IPS-18a (cell line): Measurements from ENCODE around the gene GOLGA8J.
A peak's percentile ranks its signal among the peaks of the same experiment; 100 is the strongest.
"Not testable (repeated sequence)": the region's sequence is repeated elsewhere in the genome, so short reads cannot be mapped to it uniquely, and the experiment has no call there.

Source experiments
- H3K27ac ChIP-seq: one replicate; pipeline ENCODE4 v1.5.1; 2013; ENCODE audit warnings: low read length
- H3K27me3 ChIP-seq: one replicate; pipeline ENCODE4 v1.6.1; 2013; ENCODE audit warnings: mild to moderate bottlenecking, low read length; ENCODE audit not compliant: control insufficient read depth, insufficient read depth
- H3K36me3 ChIP-seq: one replicate; pipeline ENCODE4 v1.6.1; 2013; ENCODE audit warnings: low read depth, low read length; ENCODE audit not compliant: control insufficient read depth
- H3K4me1 ChIP-seq: one replicate; pipeline ENCODE4 v1.6.1; 2013; ENCODE audit warnings: low read depth, low read length; ENCODE audit not compliant: control insufficient read depth
- H3K4me3 ChIP-seq: one replicate; pipeline ENCODE4 v1.5.1; 2013; ENCODE audit warnings: low read length
- H3K9ac ChIP-seq: one replicate; pipeline ENCODE4 v1.6.1; 2013; ENCODE audit warnings: mild to moderate bottlenecking, low read length, moderate library complexity
- H3K9me3 ChIP-seq: one replicate; pipeline ENCODE4 v1.6.1; 2013; ENCODE audit warnings: low read depth, low read length; ENCODE audit not compliant: control insufficient read depth

GOLGA8J gene

GRCh38 chr15:30080816-30081215 is 1.9 kb upstream of the GOLGA8J start:
- H3K27ac ChIP-seq, H3K9ac ChIP-seq, H3K9me3 ChIP-seq, H3K27me3 ChIP-seq, H3K4me1 ChIP-seq, H3K36me3 ChIP-seq, H3K4me3 ChIP-seq: not testable (repeated sequence)

- H3K9me3 ChIP-seq = not testable (repeated sequence)
Measured at GRCh38 chr15:30097827-30098226, 15.1 kb downstream of the GOLGA8J start.

GRCh38 chr15:30102890-30103289 is 20.1 kb downstream of the GOLGA8J start:
- H3K9me3 ChIP-seq, H3K27ac ChIP-seq: not testable (repeated sequence)

More at GRCh38 chr15:30097827-30098226, 15.1 kb downstream of the GOLGA8J start:
- H3K36me3 ChIP-seq, H3K27me3 ChIP-seq, H3K4me1 ChIP-seq, H3K4me3 ChIP-seq, H3K27ac ChIP-seq, H3K9ac ChIP-seq: not testable (repeated sequence)

GRCh38 chr15:30103941-30104507 is 21.3 kb downstream of the GOLGA8J start:
- not testable (repeated sequence) for H3K27me3 ChIP-seq, H3K4me1 ChIP-seq, H3K9me3 ChIP-seq, H3K9ac ChIP-seq, H3K27ac ChIP-seq, H3K36me3 ChIP-seq
- peak overlapping the region; percentile 37 for H3K4me3 ChIP-seq

More at GRCh38 chr15:30102890-30103289, 20.1 kb downstream of the GOLGA8J start:
- not testable (repeated sequence) for H3K4me1 ChIP-seq, H3K4me3 ChIP-seq, H3K9ac ChIP-seq, H3K27me3 ChIP-seq, H3K36me3 ChIP-seq

- not testable (repeated sequence) for H3K9me3 ChIP-seq, H3K27me3 ChIP-seq, H3K9ac ChIP-seq, H3K4me3 ChIP-seq, H3K36me3 ChIP-seq, H3K27ac ChIP-seq, H3K4me1 ChIP-seq
Measured at GRCh38 chr15:30110591-30110990, 27.8 kb downstream of the GOLGA8J start.

- H3K4me3 ChIP-seq, H3K9ac ChIP-seq, H3K27me3 ChIP-seq, H3K27ac ChIP-seq, H3K36me3 ChIP-seq, H3K4me1 ChIP-seq, H3K9me3 ChIP-seq: not testable (repeated sequence)
Measured at GRCh38 chr15:30130066-30130465, 47.3 kb downstream of the GOLGA8J start.

GRCh38 chr15:30134751-30135150 is 52.0 kb downstream of the GOLGA8J start, which contains the start of gene GOLGA8T:
TSS of gene GOLGA8T (plus strand) at chr15:30135051. CDS start at chr15:30135149, 98 bp downstream.
- not testable (repeated sequence) for H3K9me3 ChIP-seq, H3K27ac ChIP-seq, H3K27me3 ChIP-seq, H3K36me3 ChIP-seq, H3K4me1 ChIP-seq, H3K4me3 ChIP-seq, H3K9ac ChIP-seq
